ENCODE measurements around the gene FKBP1A.
"Not testable (repeated sequence)": the region's sequence is repeated elsewhere in the genome, so short reads cannot be mapped to it uniquely, and the experiment has no call there.

The FKBP1A gene

DNA sequence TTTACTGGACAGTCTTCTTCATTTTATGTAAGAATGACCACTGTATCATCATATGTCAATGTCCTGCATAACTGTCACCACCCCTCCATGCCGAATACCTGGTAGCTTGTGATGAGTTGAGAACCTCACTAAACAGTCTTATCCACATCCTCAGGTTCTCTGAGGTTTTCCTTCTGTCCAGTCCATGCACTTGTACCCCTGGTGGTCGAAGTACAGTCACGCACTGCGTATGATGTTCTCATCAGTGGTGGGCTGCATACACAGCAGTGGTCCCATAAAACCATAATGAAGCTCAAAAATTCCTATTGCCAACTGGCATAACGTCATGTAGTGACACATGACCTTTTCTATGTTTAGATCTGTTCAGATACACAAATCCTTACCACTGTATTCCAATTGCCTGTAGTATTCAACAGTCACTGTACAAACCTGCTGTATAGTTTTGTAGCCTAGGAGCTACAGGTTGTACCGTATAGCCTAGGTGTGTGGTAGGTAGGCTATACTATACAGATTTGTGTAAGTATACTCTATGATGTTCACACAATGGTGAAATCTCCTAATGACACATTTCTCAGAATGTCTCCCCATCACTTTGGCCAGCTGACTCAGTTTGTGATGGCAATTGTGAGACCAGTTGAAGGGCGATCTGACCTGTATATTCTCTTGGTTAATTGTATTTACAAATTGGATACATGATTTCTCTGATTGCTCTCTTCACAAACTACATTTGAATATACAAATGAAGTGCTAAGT is 32.6 kb downstream of the FKBP1A start:
- TF ChIP-seq, protein P1, sequence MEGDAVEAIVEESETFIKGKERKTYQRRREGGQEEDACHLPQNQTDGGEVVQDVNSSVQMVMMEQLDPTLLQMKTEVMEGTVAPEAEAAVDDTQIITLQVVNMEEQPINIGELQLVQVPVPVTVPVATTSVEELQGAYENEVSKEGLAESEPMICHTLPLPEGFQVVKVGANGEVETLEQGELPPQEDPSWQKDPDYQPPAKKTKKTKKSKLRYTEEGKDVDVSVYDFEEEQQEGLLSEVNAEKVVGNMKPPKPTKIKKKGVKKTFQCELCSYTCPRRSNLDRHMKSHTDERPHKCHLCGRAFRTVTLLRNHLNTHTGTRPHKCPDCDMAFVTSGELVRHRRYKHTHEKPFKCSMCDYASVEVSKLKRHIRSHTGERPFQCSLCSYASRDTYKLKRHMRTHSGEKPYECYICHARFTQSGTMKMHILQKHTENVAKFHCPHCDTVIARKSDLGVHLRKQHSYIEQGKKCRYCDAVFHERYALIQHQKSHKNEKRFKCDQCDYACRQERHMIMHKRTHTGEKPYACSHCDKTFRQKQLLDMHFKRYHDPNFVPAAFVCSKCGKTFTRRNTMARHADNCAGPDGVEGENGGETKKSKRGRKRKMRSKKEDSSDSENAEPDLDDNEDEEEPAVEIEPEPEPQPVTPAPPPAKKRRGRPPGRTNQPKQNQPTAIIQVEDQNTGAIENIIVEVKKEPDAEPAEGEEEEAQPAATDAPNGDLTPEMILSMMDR (IDR thresholded peaks at IDR 0.05; ENCODE audit: insufficient read depth, low read depth, low read length, missing control alignments): no peak
- H3K4me3 ChIP-seq (ENCODE audit: low read depth, low read length): no peak overlapping the region
- no peak for DNase-seq (ENCODE audit: low read depth)

GRCh38 chr20:1357921-1358671 is 34.8 kb downstream of the FKBP1A start:
- DNase-seq (ENCODE audit: low read depth): no peak
- no peak overlapping the region for H3K4me3 ChIP-seq (ENCODE audit: low read depth, low read length)
- TF ChIP-seq, protein P1 (IDR thresholded peaks at IDR 0.05; ENCODE audit: insufficient read depth, low read depth, low read length, missing control alignments): no peak

DNA sequence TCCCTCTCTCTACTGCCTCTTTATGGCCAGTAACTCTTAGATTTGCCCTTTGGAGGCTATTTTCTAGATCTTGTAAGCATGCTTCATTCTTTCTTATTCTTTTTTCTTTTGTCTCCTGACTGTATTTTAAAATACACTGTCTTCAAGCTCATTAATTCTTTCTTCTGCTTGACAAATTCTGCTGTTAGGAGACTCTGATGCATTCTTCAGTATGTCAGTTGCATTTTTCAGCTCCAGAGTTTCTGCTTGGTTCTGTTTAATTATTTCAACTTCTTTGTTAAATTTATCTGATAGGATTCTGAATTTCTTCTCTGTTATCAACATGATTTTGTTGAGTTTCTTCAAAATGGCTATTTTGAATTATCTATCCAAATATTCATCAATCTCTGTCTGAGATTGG is 38.9 kb downstream of the FKBP1A start:
- TF ChIP-seq, protein P1 (IDR thresholded peaks at IDR 0.05; ENCODE audit: insufficient read depth, low read depth, low read length, missing control alignments): no peak
- no peak overlapping the region for H3K4me3 ChIP-seq (ENCODE audit: low read depth, low read length)
- no peak for DNase-seq (ENCODE audit: low read depth)

GRCh38 chr20:1346315-1346969 is 46.4 kb downstream of the FKBP1A start:
- no peak for DNase-seq (ENCODE audit: low read depth)
- no peak overlapping the region for H3K4me3 ChIP-seq (ENCODE audit: low read depth, low read length)
- TF ChIP-seq, protein P1 (IDR thresholded peaks at IDR 0.05; ENCODE audit: insufficient read depth, low read depth, low read length, missing control alignments): no peak

DNA sequence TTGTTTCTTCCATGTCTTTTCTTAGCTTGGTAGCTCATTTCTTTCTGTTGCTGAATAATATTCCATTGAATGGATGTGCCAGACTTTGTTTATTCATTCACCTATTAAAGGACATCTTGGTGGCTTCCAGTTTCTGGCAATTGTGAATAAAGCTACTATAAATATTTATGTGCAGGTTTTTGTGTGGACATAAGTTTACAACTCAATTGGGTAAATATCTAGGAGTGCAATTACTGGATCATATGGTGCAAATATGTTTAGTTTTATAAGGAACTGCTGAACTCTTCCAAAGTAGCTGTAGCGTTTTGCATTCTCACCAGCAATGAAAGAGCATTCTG is 47.1 kb downstream of the FKBP1A start:
- TF ChIP-seq, protein P1 (IDR thresholded peaks at IDR 0.05; ENCODE audit: insufficient read depth, low read depth, low read length, missing control alignments): no peak
- H3K4me3 ChIP-seq (ENCODE audit: low read depth, low read length): no peak overlapping the region
- no peak for DNase-seq (ENCODE audit: low read depth)

- no peak for DNase-seq (ENCODE audit: low read depth)
- no peak overlapping the region for H3K4me3 ChIP-seq (ENCODE audit: low read depth, low read length)
- TF ChIP-seq, protein P1 (IDR thresholded peaks at IDR 0.05; ENCODE audit: insufficient read depth, low read depth, low read length, missing control alignments): no peak
Observed at GRCh38 chr20:1345030-1345755, 47.7 kb downstream of the FKBP1A start.

DNA sequence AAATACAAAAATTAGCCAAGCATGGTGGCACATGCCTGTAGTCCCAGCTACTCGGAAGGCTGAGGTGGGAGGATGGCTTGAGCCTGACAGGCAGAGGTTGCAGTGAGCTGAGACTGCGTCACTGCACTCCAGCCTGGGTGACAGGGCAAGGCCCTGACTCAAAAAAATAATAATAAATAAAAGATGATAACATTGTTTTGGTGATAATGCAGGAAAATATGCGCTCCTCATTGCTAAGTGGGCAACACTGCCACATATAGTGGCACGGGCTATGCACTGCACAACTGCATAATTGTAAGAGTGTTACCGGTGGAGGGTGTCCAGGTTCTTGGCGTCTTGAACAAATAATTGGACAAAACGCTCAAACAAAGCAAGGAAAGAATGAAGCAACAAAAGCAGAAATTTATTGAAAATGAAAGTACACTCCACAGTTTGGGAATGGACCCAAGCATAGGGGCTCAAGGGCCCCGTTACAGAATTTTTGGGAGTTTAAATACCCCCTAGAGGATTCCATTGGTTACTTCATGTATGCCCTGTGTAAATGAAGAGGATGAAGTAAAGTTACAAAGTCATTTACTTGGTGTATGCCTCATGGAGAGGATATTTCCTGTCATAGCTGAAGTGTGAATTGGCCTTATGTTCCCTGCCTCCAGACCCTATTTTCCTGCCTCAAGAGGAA is 49.3 kb downstream of the FKBP1A start:
- DNase-seq (ENCODE audit: low read depth); H3K4me3 ChIP-seq (ENCODE audit: low read depth, low read length): not testable (repeated sequence)

All from GM12865 (cell line).